Transverse colon (tissue), 4 donors: Measurements from ENCODE around the gene CACNB2.

Experiments
- POLR2A ChIP-seq: fragments of 450-650 bp; IDR thresholded peaks from one replicate; pipeline ENCODE4 v1.6.1; 2016; ENCODE audit warnings: antibody characterized with exemption, mild to moderate bottlenecking, moderate library complexity
- POLR2AphosphoS5 ChIP-seq, 3 donors: sonication (generic); formaldehyde crosslinking; IDR thresholded peaks; one replicate each; pipeline ENCODE4 v1.6.1; 2016; ENCODE audit warnings: antibody characterized with exemption in 3 of 3
- TF ChIP-seq, protein P1 (sequence below), 5 experiments: fragments of 200-600 bp in 3 of 5; fragments of 450-650 bp in 2 of 5; sonication (generic) in 3 of 5; IDR thresholded peaks; 1 replicate in 2 of 5; 2 replicates in 3 of 5; pipeline ENCODE4 v1.5.1; 2016 to 2017; ENCODE audit warnings: antibody characterized with exemption in 5 of 5, inconsistent platforms in 3 of 5, mild to moderate bottlenecking in 2 of 5, moderate library complexity in 1 of 5

DNA sequence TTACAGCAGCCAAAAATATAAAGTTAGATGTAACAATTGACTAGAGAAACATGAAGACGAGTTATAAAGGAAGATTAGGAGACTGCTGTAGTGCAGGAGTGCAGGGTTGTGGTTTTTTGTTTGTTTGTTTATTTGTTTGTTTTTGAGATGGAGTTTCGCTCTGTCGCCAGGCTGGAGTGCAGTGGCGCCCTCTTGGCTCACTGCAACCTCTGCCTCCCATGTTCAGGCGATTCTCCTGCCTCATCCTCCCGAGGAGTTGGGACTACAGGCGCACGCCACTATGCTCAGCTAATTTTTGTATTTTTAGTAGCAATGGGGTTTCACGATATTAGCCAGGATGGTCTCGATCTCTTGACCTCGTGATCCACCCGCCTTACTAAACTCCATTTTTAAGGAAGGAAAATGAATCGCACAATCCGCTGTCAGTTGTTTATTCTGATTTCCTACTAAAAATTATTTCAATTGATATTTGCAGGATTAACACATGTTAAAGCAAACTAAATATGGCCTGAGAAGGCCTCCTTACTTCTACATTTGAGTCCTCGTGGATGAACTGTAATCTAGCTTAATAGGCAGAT, 277.8 kb downstream of the CACNB2 start:
- TF ChIP-seq POLR2A = no peak
- TF ChIP-seq, protein P1, sequence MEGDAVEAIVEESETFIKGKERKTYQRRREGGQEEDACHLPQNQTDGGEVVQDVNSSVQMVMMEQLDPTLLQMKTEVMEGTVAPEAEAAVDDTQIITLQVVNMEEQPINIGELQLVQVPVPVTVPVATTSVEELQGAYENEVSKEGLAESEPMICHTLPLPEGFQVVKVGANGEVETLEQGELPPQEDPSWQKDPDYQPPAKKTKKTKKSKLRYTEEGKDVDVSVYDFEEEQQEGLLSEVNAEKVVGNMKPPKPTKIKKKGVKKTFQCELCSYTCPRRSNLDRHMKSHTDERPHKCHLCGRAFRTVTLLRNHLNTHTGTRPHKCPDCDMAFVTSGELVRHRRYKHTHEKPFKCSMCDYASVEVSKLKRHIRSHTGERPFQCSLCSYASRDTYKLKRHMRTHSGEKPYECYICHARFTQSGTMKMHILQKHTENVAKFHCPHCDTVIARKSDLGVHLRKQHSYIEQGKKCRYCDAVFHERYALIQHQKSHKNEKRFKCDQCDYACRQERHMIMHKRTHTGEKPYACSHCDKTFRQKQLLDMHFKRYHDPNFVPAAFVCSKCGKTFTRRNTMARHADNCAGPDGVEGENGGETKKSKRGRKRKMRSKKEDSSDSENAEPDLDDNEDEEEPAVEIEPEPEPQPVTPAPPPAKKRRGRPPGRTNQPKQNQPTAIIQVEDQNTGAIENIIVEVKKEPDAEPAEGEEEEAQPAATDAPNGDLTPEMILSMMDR (IDR thresholded peaks at IDR 0.05) = no peak
- TF ChIP-seq POLR2AphosphoS5 (IDR thresholded peaks at IDR 0.05) = no peak
